Activated CD8-positive, alpha-beta memory T cell treated with anti-CD3 and anti-CD28 coated beads, Interleukin-2, amount 50 U/mL, for 1 hour (primary cell): ENCODE data around the gene ABCC1.
"Not testable (repeated sequence)": the region's sequence is repeated elsewhere in the genome, so short reads cannot be mapped to it uniquely, and the experiment has no call there.

ENCODE experiments used
- DNase-seq: peaks from one replicate; pipeline ENCODE4 v3.0.0-alpha.2; 2020; ENCODE audit errors: extremely low read depth

The ABCC1 gene

GRCh38 chr16:16158082-16158658, 208.8 kb downstream of the ABCC1 start:
- no peak for DNase-seq

GRCh38 chr16:16158741-16159374, 209.4 kb downstream of the ABCC1 start:
- DNase-seq: no peak

- no peak for DNase-seq
Measured at GRCh38 chr16:16159662-16160061, 210.2 kb downstream of the ABCC1 start.

GRCh38 chr16:16161319-16161718, 211.9 kb downstream of the ABCC1 start:
- DNase-seq: no peak

- DNase-seq: not testable (repeated sequence)
Measured at GRCh38 chr16:16161840-16162239, 212.4 kb downstream of the ABCC1 start.

GRCh38 chr16:16162591-16162990, 213.2 kb downstream of the ABCC1 start:
- DNase-seq: no peak

- DNase-seq: no peak
Measured at GRCh38 chr16:16163109-16163508, 213.7 kb downstream of the ABCC1 start.

- no peak for DNase-seq
Measured at GRCh38 chr16:16163571-16163970, 214.2 kb downstream of the ABCC1 start.

GRCh38 chr16:16164243-16164642, 214.8 kb downstream of the ABCC1 start:
- DNase-seq: no peak

- DNase-seq: no peak
Measured at GRCh38 chr16:16166085-16166484, 216.7 kb downstream of the ABCC1 start.

GRCh38 chr16:16166949-16167348, 217.5 kb downstream of the ABCC1 start:
- no peak for DNase-seq

- DNase-seq: no peak
Measured at GRCh38 chr16:16167927-16168326, 218.5 kb downstream of the ABCC1 start.

- DNase-seq: no peak
Measured at GRCh38 chr16:16168431-16168830, 219.0 kb downstream of the ABCC1 start.

GRCh38 chr16:16169615-16170014, 220.2 kb downstream of the ABCC1 start:
- DNase-seq: no peak

GRCh38 chr16:16171332-16171919, 222.0 kb downstream of the ABCC1 start:
- DNase-seq: no peak

- DNase-seq: no peak
Measured at GRCh38 chr16:16172991-16173390, 223.6 kb downstream of the ABCC1 start.

GRCh38 chr16:16175296-16175695, 225.9 kb downstream of the ABCC1 start:
- no peak for DNase-seq

GRCh38 chr16:16176328-16176727, 226.9 kb downstream of the ABCC1 start:
- no peak for DNase-seq

GRCh38 chr16:16178455-16179162, 229.2 kb downstream of the ABCC1 start:
- no peak for DNase-seq

- DNase-seq: not testable (repeated sequence)
Measured at GRCh38 chr16:16181748-16182147, 232.3 kb downstream of the ABCC1 start.

- no peak for DNase-seq
Measured at GRCh38 chr16:16182918-16183317, 233.5 kb downstream of the ABCC1 start.

- no peak for DNase-seq
Measured at GRCh38 chr16:16183562-16183961, 234.1 kb downstream of the ABCC1 start.

GRCh38 chr16:16184594-16184993, 235.2 kb downstream of the ABCC1 start:
- DNase-seq: no peak
